ENCODE data around the gene CRYBG1.

Gene CRYBG1

GRCh38 chr6:106591111-106591825, 230.8 kb downstream of the CRYBG1 start:
- no peak for DNase-seq (ENCODE audit: low read depth)

- DNase-seq (ENCODE audit: low read depth): no peak
These were observed 238.9 kb downstream of the CRYBG1 start for GRCh38 chr6:106599440-106599839.

- no peak for DNase-seq (ENCODE audit: low read depth)
These were observed 239.8 kb downstream of the CRYBG1 start for GRCh38 chr6:106600329-106600728.

- DNase-seq (ENCODE audit: low read depth): no peak
These were observed 247.7 kb downstream of the CRYBG1 start for GRCh38 chr6:106608080-106608668.

- DNase-seq (ENCODE audit: low read depth): no peak
These were observed 249.2 kb downstream of the CRYBG1 start for GRCh38 chr6:106609699-106610098.

GRCh38 chr6:106611030-106611429, 250.5 kb downstream of the CRYBG1 start:
- no peak for DNase-seq (ENCODE audit: low read depth)

GRCh38 chr6:106612671-106613416, 252.3 kb downstream of the CRYBG1 start:
- DNase-seq (ENCODE audit: low read depth): no peak

GRCh38 chr6:106613590-106613989, 253.1 kb downstream of the CRYBG1 start:
- DNase-seq (ENCODE audit: low read depth): no peak

- no peak for DNase-seq (ENCODE audit: low read depth)
These were observed 253.6 kb downstream of the CRYBG1 start for GRCh38 chr6:106614166-106614565.

GRCh38 chr6:106614592-106615257, 254.2 kb downstream of the CRYBG1 start:
- no peak for DNase-seq (ENCODE audit: low read depth)

GRCh38 chr6:106617302-106617701, 256.8 kb downstream of the CRYBG1 start:
- no peak for DNase-seq (ENCODE audit: low read depth)

GRCh38 chr6:106617857-106618256, 257.3 kb downstream of the CRYBG1 start:
- no peak for DNase-seq (ENCODE audit: low read depth)

- DNase-seq (ENCODE audit: low read depth): no peak
These were observed 257.8 kb downstream of the CRYBG1 start for GRCh38 chr6:106618324-106618723.

- no peak for DNase-seq (ENCODE audit: low read depth)
These were observed 258.7 kb downstream of the CRYBG1 start for GRCh38 chr6:106619223-106619622.

- no peak for DNase-seq (ENCODE audit: low read depth)
These were observed 260.6 kb downstream of the CRYBG1 start for GRCh38 chr6:106620931-106621672.

Data from stimulated activated CD8-positive, alpha-beta memory T cell treated with anti-CD3 and anti-CD28 coated beads, Interleukin-15, amount 100 ng/mL, for 24 hours (primary cell).